ENCODE data around the gene ZC3H13.

The ZC3H13 gene

DNA sequence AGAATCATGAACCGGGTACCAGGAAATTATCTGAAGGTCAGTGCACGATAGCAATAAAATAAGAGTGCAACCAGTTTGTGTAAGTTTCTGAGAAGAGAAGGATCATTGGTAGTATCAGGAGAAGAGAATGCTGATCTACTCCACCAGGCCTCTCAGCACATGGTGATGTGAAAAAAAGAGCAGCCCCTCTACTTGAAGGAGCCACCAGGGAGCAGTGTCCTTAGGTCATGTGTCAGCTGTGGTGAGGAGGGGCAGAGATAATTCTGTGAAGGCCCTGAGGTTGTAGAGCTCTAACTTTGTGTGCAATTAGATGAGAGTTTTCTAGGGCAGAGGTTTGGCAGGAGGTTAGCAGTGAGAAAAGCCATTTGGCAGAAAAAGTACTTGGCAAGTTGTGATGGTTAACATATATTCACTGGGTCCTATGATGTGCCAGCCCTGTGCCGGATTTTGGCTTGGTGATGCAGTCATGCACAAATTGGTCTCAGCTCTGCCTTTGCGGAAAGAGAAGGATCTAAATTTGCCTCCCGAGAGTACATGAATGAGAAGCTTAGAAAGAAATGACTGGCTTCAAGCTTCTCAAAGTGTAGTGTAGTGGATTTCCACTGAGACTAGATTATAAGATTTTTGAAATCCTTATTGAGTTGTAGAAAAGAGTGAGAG lies 19.2 kb upstream of the ZC3H13 start:
- DNase-seq (ENCODE audit: extremely low spot score), result peak; percentile 57
- TF ChIP-seq, protein P1, sequence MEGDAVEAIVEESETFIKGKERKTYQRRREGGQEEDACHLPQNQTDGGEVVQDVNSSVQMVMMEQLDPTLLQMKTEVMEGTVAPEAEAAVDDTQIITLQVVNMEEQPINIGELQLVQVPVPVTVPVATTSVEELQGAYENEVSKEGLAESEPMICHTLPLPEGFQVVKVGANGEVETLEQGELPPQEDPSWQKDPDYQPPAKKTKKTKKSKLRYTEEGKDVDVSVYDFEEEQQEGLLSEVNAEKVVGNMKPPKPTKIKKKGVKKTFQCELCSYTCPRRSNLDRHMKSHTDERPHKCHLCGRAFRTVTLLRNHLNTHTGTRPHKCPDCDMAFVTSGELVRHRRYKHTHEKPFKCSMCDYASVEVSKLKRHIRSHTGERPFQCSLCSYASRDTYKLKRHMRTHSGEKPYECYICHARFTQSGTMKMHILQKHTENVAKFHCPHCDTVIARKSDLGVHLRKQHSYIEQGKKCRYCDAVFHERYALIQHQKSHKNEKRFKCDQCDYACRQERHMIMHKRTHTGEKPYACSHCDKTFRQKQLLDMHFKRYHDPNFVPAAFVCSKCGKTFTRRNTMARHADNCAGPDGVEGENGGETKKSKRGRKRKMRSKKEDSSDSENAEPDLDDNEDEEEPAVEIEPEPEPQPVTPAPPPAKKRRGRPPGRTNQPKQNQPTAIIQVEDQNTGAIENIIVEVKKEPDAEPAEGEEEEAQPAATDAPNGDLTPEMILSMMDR (IDR thresholded peaks at IDR 0.05; ENCODE audit: control extremely low read depth, extremely low read depth, low read depth, missing control alignments), result peak; percentile 32
- POLR2A ChIA-PET, result interaction anchor here (0.6 kb wide), 1 partner anchor 1039 kb away, joined by 3 read pairs; no protein-coding TSS in a partner anchor
- CTCF ChIA-PET, result interaction anchor here (0.6 to 4.0 kb wide), 15 partner anchors 9 to 89 kb away, joined by 3 to 24 read pairs (median 3); no protein-coding TSS in a partner anchor

DNA sequence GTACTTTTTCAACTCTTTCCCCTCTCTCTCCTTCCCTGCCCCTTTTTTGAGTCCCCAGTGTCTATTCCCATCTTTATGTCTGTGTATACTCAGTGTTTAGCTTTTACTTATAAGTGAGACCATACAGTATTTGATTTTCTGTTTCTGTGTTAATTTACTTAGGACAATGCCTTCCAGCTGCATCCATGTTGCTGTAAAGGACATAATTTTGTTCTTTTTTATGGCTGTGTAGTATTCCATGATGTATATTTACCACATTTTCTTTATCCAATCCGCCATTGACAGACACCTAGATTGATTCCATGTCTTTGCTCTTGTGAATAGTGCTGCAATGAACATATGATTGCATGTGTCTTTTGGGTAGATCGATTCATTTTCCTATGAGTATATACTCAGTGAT lies 10.7 kb upstream of the ZC3H13 start:
- TF ChIP-seq, protein P1 (IDR thresholded peaks at IDR 0.05; ENCODE audit: control extremely low read depth, extremely low read depth, low read depth, missing control alignments), result no peak
- no peak for DNase-seq (ENCODE audit: extremely low spot score)
- CTCF ChIA-PET, result interaction anchor here (1.5 to 2.2 kb wide), 2 partner anchors 9 to 11 kb away, joined by 5 to 9 read pairs; partner anchors contain the start of gene ZC3H13
- POLR2A ChIA-PET, result no interaction called here

DNA sequence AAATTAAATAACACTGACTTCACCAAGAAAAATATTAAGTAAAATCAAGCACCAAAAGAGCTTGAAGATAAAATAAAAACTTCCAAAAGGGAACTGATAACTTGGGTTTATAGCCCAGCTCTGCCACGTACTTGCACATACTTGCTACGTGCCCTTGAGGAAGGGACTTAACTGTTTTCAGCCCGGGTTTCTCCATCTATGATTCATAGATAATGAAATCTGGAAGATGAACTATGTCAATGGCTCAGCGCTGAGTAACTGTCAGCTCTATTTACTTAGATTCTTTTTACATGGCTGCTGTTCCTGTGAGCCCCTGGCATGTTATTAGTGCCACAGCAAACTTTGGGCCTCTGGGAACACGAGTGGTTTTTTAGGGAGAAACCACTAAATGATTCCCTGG lies 9.6 kb upstream of the ZC3H13 start:
- ChIA-PET CTCF (interaction anchor here (1.2 to 2.2 kb wide), 3 partner anchors 9 to 18 kb away, joined by 4 to 9 read pairs (median 5); partner anchors contain the start of gene ZC3H13), POLR2A (no interaction called here)
- no peak for DNase-seq (ENCODE audit: extremely low spot score)
- TF ChIP-seq, protein P1 (IDR thresholded peaks at IDR 0.05; ENCODE audit: control extremely low read depth, extremely low read depth, low read depth, missing control alignments), result no peak

DNA sequence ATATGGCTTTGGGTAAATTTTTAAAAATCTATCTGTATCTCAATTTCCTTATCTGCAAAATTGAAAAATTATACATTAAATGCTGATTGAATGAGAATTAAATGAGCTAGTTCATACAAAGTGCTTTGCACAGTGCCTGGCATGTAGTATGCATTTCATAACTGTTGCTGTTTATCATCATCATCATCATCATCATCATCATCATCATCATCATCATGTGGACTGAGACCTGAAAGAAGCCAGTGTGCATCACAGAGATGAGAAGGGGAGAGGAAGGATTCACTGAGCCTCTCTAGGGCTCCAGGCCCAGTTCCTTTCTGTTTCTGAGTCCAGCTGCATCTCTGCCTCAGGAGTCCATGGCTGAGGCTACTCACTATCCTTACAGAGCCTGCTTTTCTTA lies 6.9 kb upstream of the ZC3H13 start:
- TF ChIP-seq, protein P1 (IDR thresholded peaks at IDR 0.05; ENCODE audit: control extremely low read depth, extremely low read depth, low read depth, missing control alignments), result no peak
- ChIA-PET CTCF (interaction anchor here (1.4 to 3.3 kb wide), 4 partner anchors 9 to 26 kb away, joined by 5 to 11 read pairs (median 5); no protein-coding TSS in a partner anchor), POLR2A (no interaction called here)
- no peak for DNase-seq (ENCODE audit: extremely low spot score)

DNA sequence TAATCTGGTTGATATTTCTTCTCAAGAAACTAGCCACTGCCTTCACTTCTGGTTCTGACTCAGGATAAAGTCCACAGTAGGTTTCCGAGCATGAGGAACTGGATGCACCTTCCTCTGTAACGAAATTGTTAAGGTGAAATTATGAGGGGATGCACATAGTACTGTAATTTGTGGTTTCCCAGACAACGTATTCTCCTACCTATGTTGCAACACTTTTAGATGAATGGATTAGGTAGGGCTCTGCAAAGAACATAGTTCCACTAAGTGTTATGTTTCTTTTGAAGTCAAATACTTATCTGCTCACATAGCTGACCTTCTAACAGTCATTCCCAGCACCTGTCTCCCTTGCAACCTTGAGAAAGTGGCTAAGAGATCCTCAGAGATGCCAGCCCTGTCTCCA lies 5.7 kb upstream of the ZC3H13 start:
- CTCF ChIA-PET, result interaction anchor here (1.8 to 3.3 kb wide), 3 partner anchors 12 to 27 kb away, joined by 5 to 11 read pairs (median 5); no protein-coding TSS in a partner anchor
- POLR2A ChIA-PET, result no interaction called here

DNA sequence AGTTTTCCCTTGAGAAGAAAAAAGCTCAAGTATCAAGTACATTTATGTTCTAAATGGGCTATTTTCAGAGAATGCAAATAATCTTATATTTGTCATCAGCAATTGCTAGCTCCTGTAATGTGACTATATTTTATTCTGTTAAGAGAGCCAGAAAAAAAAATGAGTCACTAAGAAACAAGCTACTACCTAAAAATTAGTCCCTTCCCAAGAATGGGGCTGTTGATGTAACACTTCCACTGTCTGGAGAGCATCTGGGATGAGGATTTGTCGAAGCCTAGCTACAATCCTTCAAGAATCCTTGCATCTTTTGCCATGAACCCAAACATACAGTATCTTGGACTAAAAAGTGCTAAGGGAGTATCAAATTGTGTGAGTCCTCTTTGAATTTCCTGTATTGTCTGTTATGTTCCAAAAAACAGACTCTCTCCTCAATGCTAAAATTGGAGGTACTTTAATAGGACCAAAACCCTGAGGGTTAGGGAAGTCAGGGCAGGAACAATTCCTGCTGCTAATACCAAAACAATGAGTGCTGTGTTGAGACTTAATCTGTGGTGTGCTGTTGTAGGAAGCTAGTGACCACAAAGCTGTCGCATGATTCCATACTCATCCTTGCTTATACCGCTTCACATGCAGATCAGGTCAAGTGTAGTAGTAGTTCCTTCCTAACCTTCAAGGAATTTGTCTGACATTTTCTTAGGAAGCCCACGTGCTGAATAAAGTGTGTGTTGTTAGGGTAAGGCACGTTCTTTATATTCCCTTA lies 4.9 kb upstream of the ZC3H13 start:
- TF ChIP-seq, protein P1 (IDR thresholded peaks at IDR 0.05; ENCODE audit: control extremely low read depth, extremely low read depth, low read depth, missing control alignments), result no peak
- no peak for DNase-seq (ENCODE audit: extremely low spot score)
- ChIA-PET CTCF (interaction anchor here (0.7 to 3.3 kb wide), 2 partner anchors 14 to 53 kb away, joined by 3 to 11 read pairs; no protein-coding TSS in a partner anchor), POLR2A (no interaction called here)

More for the DNA sequence above, 5.7 kb upstream of the ZC3H13 start:
- TF ChIP-seq, protein P1 (IDR thresholded peaks at IDR 0.05; ENCODE audit: control extremely low read depth, extremely low read depth, low read depth, missing control alignments), result no peak
- DNase-seq (ENCODE audit: extremely low spot score), result no peak
